Epithelial cell of proximal tubule (primary cell): ENCODE data around the gene C14orf93. TPM values are rescaled to one million over a fixed set of nuclear protein-coding genes. Genes with fewer than 3 reads are reported as not detected.

Experiments used
- DNase-seq: peaks from one replicate; pipeline ENCODE4 v3.0.0-alpha.2; 2011; ENCODE audit warnings: low read depth
- H3K4me3 ChIP-seq: 2 replicates; pipeline ENCODE4 v1.5.1; 2011; ENCODE audit warnings: low read depth, mild to moderate bottlenecking, low read length
- CTCF ChIP-seq: conservative IDR thresholded peaks from 2 replicates; pipeline ENCODE4 v1.5.1; 2012; ENCODE audit warnings: low read depth, mild to moderate bottlenecking, low read length
- total RNA-seq: library from RNA; depleted of rRNA; stranded (reverse); fragments of >200 nt; gene quantifications from 2 replicates; pipeline ENCODE4 v1.2.3, GENCODE V29; 2015

C14orf93 gene
- total RNA-seq, 1 donor from 2014 or later, result 9.4 TPM

- DNase-seq, result no peak
- H3K4me3 ChIP-seq, result no peak overlapping the region
- TF ChIP-seq CTCF, result no peak
Observed at GRCh38 chr14:23024612-23025075, 14.7 kb upstream of the C14orf93 start.

- no peak for TF ChIP-seq CTCF
Observed at GRCh38 chr14:23023795-23024152, 13.8 kb upstream of the C14orf93 start.

GRCh38 chr14:23023022-23023794 lies 13.3 kb upstream of the C14orf93 start:
- no peak for DNase-seq
- no peak overlapping the region for H3K4me3 ChIP-seq
- no peak for TF ChIP-seq CTCF

More at GRCh38 chr14:23023795-23024152, 13.8 kb upstream of the C14orf93 start:
- DNase-seq, result no peak
- H3K4me3 ChIP-seq, result no peak overlapping the region

- TF ChIP-seq CTCF, result no peak
- DNase-seq, result no peak
- H3K4me3 ChIP-seq, result no peak overlapping the region
Observed at GRCh38 chr14:23021889-23022442, 12.0 kb upstream of the C14orf93 start.

- no peak overlapping the region for H3K4me3 ChIP-seq
- no peak for TF ChIP-seq CTCF
- no peak for DNase-seq
Observed at GRCh38 chr14:23021434-23021833, 11.5 kb upstream of the C14orf93 start.

- TF ChIP-seq CTCF, result no peak
- no peak for DNase-seq
- H3K4me3 ChIP-seq, result no peak overlapping the region
Observed at GRCh38 chr14:23020143-23021128, 10.5 kb upstream of the C14orf93 start.
